Cerebellar cortex (tissue), 1 donor: Measurements from ENCODE around the gene SELENOP.

Experiments used
- DNase-seq: peaks from one replicate; pipeline ENCODE4 v3.0.0-alpha.2; 2015; ENCODE audit warnings: low spot score

Gene SELENOP

DNA sequence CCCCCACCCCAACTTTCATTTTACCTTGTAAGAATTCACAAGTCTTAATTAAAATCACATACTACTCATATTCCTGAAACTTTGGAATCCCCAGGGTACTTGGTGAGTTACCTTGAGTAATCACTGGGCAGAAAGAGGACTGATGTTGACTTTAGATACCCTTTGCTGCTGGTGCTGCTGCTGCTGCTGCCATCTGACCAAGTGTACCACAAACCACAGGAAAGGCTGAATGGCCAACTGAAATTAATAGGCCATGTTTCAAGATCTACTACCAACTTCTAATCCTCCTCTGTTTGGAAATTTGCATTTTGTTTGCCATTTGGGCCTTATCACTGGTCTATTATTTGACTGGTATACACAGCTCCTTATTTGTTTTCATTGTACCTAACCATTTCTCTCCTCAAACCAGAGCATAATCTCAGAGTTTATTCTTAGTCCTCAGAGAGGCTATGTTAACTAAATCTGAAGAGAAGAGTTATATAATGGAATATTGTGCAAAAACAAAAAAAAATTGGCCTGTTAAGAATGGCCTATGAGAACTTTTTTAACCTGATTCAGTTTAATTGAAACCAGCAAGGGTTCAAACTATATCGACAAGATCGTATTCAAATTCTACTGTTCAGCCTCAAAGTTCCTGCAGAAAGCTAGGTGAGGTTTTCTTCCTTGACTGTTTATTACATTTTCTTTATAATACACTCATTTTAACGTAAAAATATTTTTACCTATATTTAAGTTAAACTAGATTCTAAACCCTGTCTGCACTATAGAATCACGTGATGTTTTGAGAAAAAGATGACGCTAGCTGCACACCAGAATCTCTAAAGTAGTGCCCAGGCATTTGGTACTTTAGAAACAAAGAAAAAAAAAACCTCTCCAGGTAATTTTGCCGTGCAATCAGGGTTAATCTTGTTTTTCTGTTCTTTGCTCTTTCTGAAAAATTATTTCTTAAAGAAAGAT, 13.1 kb downstream of the SELENOP start:
- DNase-seq: no peak

DNA sequence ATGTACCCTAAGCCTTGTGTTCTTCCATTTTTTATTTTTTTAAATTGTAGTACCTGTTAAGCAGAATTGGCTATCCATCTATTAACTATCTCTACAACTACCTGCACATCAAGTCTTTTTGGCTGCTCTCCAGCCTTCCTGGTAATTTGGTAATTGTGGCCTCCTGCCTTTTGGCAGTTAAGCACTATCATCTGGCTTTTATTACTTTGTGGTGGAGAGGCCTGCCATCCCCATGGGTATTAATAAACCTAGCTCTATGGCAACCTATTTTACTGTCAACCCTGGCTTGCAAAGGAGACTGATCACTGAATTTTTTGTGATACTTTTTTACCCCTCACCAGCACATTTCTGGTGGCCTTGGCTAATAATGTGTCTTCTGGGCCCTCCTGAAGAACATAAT, 20.5 kb downstream of the SELENOP start:
- DNase-seq: no peak

DNA sequence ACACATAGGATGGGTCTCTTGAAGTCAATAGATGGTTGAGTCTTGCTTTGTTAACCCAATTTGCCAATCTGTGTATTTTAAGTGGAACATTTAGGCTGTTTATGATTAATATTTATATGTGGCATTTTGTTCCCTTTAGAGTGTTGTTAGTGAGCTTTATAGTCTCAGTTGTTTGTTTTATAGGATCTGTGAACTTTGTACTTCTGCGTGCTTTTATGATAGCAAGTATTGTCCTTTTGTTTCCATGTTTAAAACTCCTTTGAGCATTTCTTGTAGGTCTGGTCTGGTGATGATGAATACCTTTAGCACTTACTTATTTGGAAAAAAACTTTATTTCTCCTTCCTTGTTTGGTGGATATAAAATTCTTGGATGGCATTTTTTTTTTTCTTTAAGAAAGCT, 23.8 kb downstream of the SELENOP start:
- no peak for DNase-seq

DNA sequence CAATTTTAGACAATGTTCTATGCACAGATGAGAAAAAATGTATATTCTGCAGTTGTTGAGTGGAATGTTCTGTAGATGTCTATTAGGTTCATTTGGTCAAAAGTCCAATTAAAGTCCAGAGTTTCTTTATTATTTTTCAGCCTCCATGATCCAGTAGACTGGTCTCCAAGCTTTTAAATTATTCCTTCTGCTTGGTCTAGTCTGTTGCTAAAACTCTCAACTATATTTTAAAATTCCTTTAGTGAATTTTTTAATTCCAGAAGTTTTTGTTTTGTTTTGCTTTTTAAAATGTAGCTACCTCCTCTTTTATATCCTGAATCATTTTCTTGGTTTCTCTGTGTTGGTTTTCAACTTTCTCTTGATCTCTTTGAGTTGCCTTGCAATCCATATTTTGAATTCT, 24.6 kb downstream of the SELENOP start:
- DNase-seq: no peak

DNA sequence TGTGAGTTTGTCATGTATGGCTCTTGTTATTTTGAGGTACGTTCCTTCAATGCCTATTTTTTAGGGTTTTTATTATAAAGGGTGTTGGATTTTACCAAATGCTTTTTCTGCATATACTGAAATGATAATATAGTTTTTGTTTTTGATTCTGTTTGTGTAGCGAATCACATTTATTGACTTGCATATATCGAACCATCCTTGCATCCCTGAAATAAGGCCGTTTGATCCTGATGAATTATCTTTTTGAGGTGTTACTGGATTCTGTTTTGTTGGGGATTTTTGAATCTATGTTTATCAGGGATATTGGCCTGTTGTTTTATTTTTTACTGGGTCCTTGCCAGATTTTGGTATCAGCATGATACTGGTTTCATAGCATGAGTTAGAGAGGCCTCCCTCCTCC, 25.9 kb downstream of the SELENOP start:
- DNase-seq: no peak

DNA sequence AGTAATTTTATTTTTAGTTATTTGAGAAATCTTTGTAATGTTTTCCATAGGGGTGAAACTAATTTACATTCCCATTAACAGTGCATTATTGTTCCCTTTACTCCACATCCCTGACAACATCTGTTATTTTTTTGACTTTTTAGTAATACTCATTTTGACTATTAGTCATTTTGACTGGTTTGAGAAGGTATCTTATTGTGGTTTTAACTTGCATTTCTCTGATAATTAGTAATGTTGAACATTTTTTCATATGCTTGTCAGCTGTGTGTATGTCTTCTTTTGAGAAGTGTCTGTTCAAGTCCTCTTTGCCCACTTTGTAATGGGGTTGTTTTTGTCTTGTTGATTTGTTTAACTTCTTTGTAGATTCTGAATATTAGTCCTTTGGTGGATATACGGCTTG, 27.6 kb downstream of the SELENOP start:
- no peak for DNase-seq

DNA sequence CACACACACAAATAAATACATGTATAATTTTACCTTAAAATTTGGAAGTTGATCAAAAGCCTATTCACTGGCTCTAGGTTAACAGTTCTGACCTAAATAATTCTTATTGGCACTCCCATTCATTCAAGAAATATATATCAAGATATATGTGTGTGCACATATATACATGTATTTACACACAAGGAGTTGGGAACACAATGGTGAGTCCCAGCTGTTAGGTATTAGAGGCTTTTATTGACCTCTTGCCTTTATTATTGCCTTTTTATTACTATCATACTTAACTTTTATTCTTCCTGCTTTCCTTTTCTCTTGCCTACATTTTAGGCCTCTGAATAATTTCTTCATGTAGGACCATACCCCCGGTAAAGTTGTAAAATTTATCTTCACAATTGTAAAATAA, 30.1 kb downstream of the SELENOP start:
- no peak for DNase-seq

DNA sequence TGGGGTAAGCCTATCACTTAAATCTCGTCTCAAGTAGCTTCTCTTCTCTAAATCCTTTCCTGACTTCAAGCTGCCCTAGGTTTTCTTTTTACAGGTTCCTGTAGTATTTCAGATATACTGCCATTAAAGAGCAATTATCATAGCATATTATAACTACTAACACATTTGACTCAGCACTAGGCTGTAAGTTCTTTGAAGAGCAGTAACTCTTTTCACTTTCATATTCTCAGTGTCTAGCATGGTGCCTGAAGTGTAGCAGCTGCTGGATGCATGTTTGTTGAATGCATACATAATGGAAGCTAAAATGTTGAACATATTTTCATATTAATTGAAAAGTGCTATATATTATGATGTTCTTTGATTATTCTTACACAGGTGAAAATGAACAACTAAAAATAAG, 32.6 kb downstream of the SELENOP start:
- no peak for DNase-seq

DNA sequence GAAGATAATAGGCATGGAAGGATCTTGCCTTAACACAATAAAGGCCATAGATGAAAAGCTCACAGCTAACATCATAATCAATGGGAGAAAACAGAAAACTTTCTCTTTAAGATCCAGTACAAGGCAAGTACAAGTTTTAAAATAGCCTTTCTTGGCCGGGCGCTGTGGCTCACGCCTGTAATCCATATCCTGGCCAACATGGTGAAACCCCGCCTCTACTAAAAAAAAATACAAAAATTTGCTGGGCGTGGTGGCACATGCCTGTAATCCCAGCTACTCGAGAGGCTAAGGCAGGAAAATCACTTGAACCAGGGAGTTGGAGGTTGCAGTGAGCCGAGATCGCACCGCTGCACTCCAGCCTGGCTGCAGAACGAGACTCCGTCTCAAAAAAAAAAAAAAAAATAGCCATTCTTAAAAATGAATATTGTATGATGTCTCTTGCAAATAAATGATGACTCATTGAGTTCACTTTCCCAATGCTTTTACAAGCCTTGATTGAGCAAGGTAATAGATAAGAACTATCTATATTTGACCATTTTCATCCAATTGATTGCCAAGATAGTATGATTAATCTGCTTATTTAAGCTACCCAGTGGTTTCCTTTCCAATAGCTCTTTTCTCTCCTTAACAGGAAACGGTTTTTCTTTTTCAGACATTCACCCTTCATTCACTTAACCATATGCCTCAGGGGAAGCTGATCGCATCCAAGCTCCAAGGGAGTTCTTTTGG, 39.3 kb downstream of the SELENOP start:
- no peak for DNase-seq

DNA sequence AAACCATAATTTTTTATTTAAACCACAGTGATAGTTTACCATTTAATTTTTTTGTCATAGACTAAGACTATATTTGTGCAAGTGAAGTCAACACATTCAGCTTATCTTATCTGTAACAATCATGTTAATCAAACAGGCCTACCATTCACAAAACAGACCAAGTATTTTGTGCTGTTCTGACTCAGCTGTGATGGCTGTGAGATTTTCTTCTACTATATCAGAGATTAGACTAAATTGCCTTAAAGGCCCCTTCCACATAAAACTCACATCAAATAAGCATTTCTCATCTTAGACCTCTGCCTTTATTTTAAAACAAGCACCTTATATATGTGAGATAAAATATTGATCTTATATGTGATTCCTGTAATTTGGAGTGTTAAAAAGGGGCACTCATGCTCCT, 41.7 kb downstream of the SELENOP start:
- DNase-seq: no peak

DNA sequence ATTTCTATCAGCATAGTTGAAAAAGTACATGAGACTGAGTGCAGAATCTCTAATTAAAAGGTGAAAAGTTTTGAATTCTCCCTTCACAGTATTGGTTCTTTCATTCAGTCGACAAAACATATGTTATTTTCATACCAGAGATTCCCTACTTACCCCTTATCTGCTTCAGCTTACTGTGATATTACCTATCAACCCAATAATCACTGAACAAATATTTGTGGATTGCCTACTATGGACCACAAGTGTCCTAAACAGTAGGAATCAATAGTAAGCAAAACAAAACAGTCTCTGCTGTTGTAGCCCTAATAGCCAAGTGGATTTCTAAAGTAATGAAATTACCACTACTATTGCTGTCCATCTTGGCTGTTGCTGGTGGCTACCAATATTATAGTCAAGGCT, 43.6 kb downstream of the SELENOP start:
- no peak for DNase-seq

DNA sequence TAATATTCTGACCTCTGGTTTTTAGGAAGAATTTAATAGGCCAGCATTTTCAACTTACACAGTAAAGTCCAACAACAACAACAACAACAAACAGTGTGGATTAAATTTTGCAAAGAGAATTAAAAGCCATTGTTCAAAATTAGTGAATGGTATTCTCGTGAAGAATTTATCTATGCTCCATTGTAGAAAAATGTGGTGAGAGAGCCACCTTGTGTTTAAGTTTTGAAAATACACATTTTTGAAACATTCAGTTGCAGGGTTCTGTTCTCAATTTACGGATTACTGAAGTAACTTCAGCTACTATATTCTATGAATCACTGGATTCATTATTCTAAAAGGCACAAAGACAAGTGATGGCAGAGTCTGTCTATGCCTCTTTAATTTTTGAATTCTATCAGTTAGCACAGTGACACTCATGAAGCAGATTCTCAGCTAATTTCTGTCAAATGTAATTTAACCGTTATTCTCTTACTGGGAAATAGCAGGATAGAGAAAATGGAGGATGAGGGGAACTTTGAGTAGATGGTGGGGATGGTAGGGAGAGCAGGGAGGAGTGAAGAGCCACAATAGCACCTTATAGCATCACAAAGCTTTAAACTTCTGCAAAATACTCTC, 44.1 kb downstream of the SELENOP start:
- DNase-seq: peak; percentile 10

DNA sequence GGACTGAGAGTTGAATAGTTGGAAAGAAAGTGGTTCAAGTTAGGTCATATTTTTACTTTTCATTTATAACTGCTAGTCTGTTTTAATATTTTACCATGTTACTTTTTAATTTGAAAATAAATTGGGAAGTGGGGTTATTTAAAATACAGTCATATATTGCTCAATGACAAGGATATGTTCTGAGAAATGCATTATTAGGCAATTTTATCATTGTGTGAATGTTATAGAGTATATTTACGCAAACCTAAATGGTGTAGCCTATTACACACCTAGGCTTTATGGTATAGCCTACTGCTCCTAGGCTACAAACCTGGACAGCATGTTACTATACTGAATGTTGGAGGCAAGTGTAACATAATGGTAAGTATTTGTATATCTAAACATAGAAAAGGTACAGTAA, 49.9 kb downstream of the SELENOP start:
- DNase-seq: no peak

DNA sequence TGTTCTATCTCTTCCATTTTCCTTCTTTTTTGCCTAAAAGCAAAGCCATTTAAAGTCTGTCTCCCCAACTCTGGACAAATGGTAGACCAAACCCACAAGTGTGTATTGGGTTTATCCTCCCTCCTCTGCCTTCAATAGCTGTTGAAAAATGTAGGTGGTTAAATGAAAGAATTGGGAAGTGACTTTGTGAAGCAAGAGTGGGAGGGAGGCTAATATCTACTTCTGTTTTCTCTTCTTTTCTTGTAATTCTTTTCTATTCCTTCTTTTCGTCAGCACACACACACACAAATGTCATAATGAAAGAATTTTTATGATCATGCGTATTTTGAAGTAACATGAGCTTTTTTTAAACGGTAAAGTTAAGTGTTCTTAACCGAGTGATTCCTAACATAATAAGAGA, 51.3 kb downstream of the SELENOP start:
- no peak for DNase-seq

DNA sequence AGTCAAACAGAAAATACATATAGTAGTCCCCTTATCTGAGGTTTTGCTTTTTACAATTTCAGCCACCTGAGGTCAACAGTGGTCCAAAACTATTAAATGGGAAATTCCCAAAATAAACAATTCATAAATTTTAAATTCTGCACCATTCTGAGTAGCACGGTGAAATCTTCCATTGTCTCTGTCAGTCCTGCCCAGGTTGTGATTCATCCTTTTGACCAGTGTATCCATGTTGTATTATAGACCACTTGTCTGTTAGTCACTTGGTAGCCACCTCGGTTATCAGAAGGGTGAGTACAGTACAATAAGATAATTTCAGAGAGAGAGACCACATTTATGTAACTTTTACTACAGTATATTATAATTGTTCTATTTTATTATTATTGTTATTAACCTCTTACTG, 52.2 kb downstream of the SELENOP start:
- no peak for DNase-seq

DNA sequence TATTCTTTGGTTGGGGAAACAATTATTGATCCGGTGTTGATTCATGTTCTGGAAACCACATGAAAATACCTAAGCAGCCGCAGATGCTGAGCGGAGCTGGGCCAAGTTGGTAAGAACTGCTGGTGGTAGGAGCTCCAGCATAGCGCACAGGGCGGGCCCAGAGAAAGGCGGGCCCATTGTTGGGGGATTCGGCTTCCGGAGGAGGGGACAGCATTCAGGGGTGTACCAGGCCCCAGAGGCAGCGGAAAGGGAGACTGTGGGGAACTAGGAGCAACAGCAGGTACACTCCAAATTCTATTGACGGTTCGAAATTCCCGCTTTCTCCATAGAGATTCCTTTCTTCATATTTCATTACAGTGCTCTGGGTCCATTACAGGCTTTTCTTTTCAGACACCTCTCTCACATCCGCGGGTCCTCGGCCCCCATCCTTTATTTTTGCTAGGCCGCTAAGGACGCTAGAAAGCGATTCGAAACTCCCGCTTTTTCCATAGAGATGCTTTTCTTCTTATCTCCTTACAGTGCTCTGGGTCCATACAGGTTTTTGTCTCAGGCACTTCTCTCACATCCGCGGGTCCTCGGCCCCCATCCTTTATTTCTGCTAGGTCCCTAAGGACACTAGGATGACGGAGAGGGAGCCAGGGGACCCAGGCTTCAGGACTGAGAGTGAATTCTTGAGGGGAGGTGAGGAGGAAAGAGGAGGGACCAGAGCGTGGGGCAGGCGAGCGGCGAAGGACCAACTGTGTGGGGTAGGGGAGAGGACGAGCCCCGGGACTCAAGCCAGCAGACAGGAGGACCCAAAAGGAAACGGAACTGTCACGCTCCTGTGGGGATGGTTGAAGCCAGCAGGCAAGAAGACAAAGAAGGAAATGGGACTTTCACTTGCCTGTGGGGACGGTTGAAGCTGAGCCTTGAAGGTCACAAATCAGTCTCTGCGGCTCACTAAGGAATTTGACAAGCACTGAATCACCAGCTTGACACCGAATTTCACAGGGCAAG, 54.8 kb downstream of the SELENOP start, which contains the start of gene CCDC152:
CCDC152 (plus strand) TSS at position 213 of the 996 bp plus-strand sequence. CDS start 2,304 bp downstream, outside the sequence.
- no peak for DNase-seq

DNA sequence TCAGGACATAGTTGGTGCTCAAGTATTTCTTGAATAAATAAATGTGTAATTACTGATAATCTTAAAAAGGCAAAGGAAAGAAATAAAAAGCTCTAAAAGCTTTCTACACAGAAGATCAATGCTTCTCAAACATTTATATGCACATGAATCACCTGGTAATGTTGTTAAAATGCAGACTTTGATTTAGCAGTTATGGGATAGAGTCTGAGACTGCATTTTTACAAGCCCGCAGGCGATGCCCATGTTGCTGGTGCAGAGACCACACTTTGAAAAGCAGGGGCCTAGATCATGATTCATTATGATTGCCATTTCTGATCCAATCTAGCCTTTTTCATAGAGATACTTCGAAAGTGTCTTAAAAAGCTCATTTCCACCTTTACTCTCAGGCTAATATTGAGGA, 58.6 kb downstream of the SELENOP start:
- DNase-seq: no peak

DNA sequence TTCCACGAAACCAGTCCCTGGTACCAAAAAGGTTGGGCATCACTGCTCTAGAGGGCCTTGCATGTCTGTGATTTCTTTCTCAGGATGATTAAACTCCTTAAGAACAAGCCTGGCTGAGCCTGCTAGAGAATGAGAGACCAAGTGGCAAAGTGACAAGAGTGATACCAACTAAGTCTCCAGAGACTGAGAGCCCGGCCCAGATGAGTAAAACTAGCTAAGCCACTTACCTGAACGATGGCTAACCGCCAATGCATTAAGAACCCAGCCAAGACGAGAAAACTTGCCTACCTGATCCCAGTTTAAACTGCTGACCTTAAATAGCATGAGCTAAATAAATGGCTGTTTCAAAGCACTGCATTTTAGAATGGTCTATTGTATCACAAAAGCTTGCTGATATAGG, 60.6 kb downstream of the SELENOP start:
- no peak for DNase-seq

DNA sequence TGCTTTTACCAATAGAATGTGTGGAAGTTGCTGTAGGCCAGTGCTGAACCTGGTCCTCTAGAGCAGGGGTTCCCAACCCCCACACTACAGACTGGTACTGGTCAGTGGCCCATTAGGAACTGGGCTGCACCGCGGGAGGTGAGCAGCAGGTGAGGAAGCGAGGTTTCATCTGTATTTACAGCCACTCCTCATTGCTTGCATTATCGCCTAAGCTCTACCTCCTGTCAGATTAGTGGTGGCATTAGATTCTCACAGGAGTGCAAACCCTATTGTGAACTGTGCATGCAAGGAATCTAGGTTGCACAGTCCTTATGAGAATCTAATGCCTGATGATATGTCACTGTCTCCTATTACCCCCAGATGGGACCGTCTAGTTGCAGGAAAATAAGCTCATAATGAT, 61.2 kb downstream of the SELENOP start:
- DNase-seq: no peak
